Fibroblast of lung (primary cell): ENCODE measurements around the gene DNAL1. TPM values are rescaled to one million over a fixed set of nuclear protein-coding genes. Genes with fewer than 3 reads are reported as not detected.
A peak's percentile ranks its signal among the peaks of the same experiment; 100 is the strongest.

Experiments used
- DNase-seq, 2 donors: peaks; one replicate each; pipeline versions ENCODE4 v3.0.0 to v3.0.0-alpha.2; 2010; ENCODE audit warnings: low read depth in 2 of 2
- H2AFZ ChIP-seq: 2 replicates; pipeline ENCODE4 v1.5.1; 2012; ENCODE audit warnings: low read length, control low read depth, inconsistent platforms
- H3K27ac ChIP-seq: 2 replicates; pipeline ENCODE4 v1.5.1; 2011; ENCODE audit warnings: low read length, control low read depth; ENCODE audit not compliant: insufficient read depth
- H3K27me3 ChIP-seq: 2 replicates; pipeline ENCODE4 v1.5.1; 2011; ENCODE audit warnings: mild to moderate bottlenecking, low read length; ENCODE audit not compliant: control insufficient read depth, insufficient read depth
- H3K36me3 ChIP-seq: 2 replicates; pipeline ENCODE4 v1.5.1; 2011; ENCODE audit warnings: low read length; ENCODE audit not compliant: control insufficient read depth, insufficient read depth
- H3K4me1 ChIP-seq: 2 replicates; pipeline ENCODE4 v1.5.1; 2011; ENCODE audit warnings: low read length; ENCODE audit not compliant: control insufficient read depth, insufficient read depth; ENCODE audit errors: extremely low read depth
- H3K4me2 ChIP-seq: 2 replicates; pipeline ENCODE4 v1.5.1; 2011; ENCODE audit warnings: low read length, control low read depth; ENCODE audit not compliant: insufficient read depth; ENCODE audit errors: extremely low read depth
- H3K4me3 ChIP-seq, 4 experiments: fragments of 200-600 bp in 1 of 4; sonication (generic) in 1 of 4; replicated peaks in 1 of 4; 2 replicates each; pipeline ENCODE4 v1.5.1; 2011 to 2016; ENCODE audit warnings: low read length in 4 of 4, low read depth in 3 of 4, mild to moderate bottlenecking in 3 of 4, control low read depth in 2 of 4, inconsistent platforms in 1 of 4, mixed read lengths in 1 of 4; ENCODE audit not compliant: insufficient read depth in 1 of 4; ENCODE audit errors: control extremely low read depth in 1 of 4
- H3K79me2 ChIP-seq: 2 replicates; pipeline ENCODE4 v1.5.1; 2012; ENCODE audit warnings: mild to moderate bottlenecking, low read length, inconsistent platforms; ENCODE audit not compliant: control insufficient read depth, insufficient read depth
- H3K9ac ChIP-seq: 2 replicates; pipeline ENCODE4 v1.5.1; 2011; ENCODE audit warnings: mild to moderate bottlenecking, low read length, control low read depth; ENCODE audit not compliant: insufficient read depth
- H3K9me3 ChIP-seq: 2 replicates; pipeline ENCODE4 v1.5.1; 2012; ENCODE audit warnings: low read depth, low read length; ENCODE audit not compliant: control insufficient read depth, insufficient read depth
- H4K20me1 ChIP-seq: 2 replicates; pipeline ENCODE4 v1.5.1; 2011; ENCODE audit warnings: low read length; ENCODE audit not compliant: control insufficient read depth, insufficient read depth; ENCODE audit errors: extremely low read depth
- EZH2 ChIP-seq: IDR thresholded peaks from 2 replicates; pipeline ENCODE4 v1.5.1; 2012; ENCODE audit warnings: low read length, control low read depth, mild to moderate bottlenecking; ENCODE audit errors: missing control alignments
- polyA plus RNA-seq, 2 donors: library from polyadenylated mRNA; depleted of rRNA in 1 of 2; stranded (reverse) in 1 of 2; unstranded in 1 of 2; fragments of >200 nt; gene quantifications; 2 replicates each; pipeline ENCODE4 v1.2.1, GENCODE V29; 2011 to 2012; ENCODE audit warnings: missing spikeins in 1 of 2
- total RNA-seq: library from RNA; depleted of rRNA; stranded (reverse); fragments of >200 nt; gene quantifications from 2 replicates; pipeline ENCODE4 v1.2.1, GENCODE V29; 2014
- TF ChIP-seq, protein P1 (sequence below), 2 donors: IDR thresholded peaks in 1 of 2; conservative IDR thresholded peaks in 1 of 2; 1 replicate in 1 of 2; 2 replicates in 1 of 2; pipeline ENCODE4 v1.5.1; 2011 to 2012; ENCODE audit warnings: low read length in 2 of 2, control low read depth in 1 of 2, inconsistent platforms in 1 of 2, low read depth in 1 of 2, mild to moderate bottlenecking in 1 of 2

Gene DNAL1
- total and polyA plus RNA-seq, 2 donors (not counting 1 experiment from before 2014, with no cell fraction given): 5.3 to 11.3 TPM

DNA sequence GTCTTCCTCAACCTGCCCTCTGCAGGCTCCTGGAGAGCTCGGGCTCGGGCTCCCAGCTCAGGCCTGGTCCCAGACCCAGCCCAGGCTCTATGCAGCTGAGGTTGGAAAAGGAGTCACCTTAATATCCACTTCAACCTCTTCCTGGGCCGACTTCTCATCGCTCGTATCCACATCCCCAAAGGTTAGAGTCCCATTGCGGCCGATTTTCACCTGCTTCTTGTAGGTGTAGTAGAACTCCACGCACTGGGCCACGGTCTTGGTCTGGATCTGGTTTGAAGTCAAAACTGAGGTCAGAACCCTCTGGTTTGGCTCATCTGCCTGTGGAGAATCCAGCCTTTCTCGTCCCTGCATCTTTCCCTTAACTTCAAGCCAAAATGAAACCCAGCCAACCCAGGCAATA is 77.8 kb downstream of the DNAL1 start:
- Histone ChIP-seq H3K9ac (no peak overlapping the region), H2AFZ (no peak overlapping the region), H3K9me3 (no peaks in the 10 kb centered on the region), H3K27me3 (no peaks in the 10 kb centered on the region), H4K20me1 (no peaks in the 10 kb centered on the region), H3K79me2 (peaks cover 6% of the 10 kb centered on the region), H3K27ac (no peak overlapping the region), H3K4me3 (no peak overlapping the region), H3K36me3 (peaks cover 44% of the 10 kb centered on the region), H3K4me2 (no peak overlapping the region), H3K4me1 (peaks cover 33% of the 10 kb centered on the region)
- DNase-seq: peak in 1 of 2 donors; percentile 47
- TF ChIP-seq, protein P1, sequence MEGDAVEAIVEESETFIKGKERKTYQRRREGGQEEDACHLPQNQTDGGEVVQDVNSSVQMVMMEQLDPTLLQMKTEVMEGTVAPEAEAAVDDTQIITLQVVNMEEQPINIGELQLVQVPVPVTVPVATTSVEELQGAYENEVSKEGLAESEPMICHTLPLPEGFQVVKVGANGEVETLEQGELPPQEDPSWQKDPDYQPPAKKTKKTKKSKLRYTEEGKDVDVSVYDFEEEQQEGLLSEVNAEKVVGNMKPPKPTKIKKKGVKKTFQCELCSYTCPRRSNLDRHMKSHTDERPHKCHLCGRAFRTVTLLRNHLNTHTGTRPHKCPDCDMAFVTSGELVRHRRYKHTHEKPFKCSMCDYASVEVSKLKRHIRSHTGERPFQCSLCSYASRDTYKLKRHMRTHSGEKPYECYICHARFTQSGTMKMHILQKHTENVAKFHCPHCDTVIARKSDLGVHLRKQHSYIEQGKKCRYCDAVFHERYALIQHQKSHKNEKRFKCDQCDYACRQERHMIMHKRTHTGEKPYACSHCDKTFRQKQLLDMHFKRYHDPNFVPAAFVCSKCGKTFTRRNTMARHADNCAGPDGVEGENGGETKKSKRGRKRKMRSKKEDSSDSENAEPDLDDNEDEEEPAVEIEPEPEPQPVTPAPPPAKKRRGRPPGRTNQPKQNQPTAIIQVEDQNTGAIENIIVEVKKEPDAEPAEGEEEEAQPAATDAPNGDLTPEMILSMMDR (conservative IDR thresholded peaks at IDR 0.05 in 1 of 2, IDR thresholded peaks at IDR 0.05 in 1 of 2; ENCODE audit: low read depth in 1 of 2, low read length in 2 of 2): no peak
- no peak for TF ChIP-seq EZH2

DNA sequence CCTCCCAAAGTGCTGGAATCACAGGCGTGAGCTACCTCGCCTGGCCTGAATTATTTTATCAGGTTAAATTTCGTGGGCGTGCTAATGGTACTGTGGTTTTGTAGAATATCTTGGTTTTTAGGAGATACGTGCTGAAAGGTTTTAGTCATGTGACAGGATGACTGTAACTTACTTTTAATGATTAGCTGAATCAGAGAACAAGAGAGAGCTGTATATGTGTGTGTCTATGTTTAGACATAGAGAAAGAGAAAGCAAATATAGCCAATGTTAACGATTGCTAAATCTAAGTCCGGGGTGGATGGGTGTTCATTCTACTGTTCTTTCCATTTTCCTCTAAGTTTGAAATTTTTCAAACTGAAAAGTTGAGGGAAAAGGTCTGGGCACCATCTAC is 78.6 kb downstream of the DNAL1 start:
- TF ChIP-seq EZH2: no peak
- TF ChIP-seq, protein P1 (conservative IDR thresholded peaks at IDR 0.05 in 1 of 2, IDR thresholded peaks at IDR 0.05 in 1 of 2; ENCODE audit: low read depth in 1 of 2, low read length in 2 of 2): no peak
- Histone ChIP-seq H3K27me3 (no peaks in the 10 kb centered on the region), H3K4me3 (no peak overlapping the region), H3K9me3 (no peaks in the 10 kb centered on the region), H2AFZ (no peak overlapping the region), H4K20me1 (no peaks in the 10 kb centered on the region), H3K4me2 (no peak overlapping the region), H3K4me1 (peaks cover 30% of the 10 kb centered on the region), H3K79me2 (peaks cover 6% of the 10 kb centered on the region), H3K36me3 (peaks cover 38% of the 10 kb centered on the region), H3K27ac (peak overlapping the region; percentile 79), H3K9ac (peak overlapping the region; percentile 4)
- DNase-seq: peak; percentile 23 to 84

DNA sequence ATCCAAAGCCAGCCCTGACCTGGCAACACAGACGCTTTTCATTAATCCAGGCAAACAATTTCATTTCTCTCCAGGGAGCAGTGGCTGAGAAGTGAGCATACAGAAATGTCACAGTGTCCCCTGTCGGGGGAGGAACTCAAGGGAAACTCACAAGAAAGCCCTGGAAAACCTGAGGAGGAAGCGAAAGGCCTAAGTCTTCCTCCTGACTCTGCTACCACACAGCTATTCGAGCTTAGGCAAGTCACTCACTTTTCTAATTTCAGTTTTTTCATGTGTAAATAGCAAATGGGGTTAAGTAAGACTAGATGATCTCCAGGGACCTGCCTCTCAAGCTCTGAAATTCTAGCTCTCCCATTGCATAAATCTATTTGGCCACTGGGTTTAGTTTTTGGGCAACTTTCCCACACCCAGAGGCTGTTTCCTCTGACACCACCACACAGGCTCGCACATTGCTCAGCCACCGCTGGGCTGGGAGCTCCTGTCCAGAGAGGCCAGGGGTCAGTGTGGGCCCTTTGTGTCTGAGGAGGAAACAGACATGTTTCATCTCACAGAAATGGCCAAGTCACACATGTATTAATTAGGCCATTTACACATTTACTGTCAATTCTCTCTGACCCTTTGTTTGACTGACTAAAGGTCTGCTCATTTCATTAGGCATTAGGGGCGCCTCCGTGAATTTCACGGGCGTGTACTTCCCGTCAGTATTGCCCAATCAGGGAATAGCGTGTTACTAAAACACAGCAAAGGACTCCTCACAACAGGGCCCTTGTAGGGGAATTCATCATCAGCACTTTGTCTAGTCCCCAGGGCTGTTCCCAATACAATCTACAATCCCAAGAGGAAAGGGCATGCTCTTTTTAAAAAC is 79.2 kb downstream of the DNAL1 start:
- H3K79me2 ChIP-seq: peaks cover 6% of the 10 kb centered on the region
- DNase-seq: peak; percentile 96 to 99
- no peak overlapping the region for H2AFZ ChIP-seq
- H3K4me2 ChIP-seq: peak overlapping the region; percentile 60
- H4K20me1 ChIP-seq: no peaks in the 10 kb centered on the region
- no peaks in the 10 kb centered on the region for H3K27me3 ChIP-seq
- H3K27ac ChIP-seq: peak overlapping the region; percentile 79
- H3K4me1 ChIP-seq: peaks cover 30% of the 10 kb centered on the region
- H3K9ac ChIP-seq: peak overlapping the region; percentile 16
- peaks cover 36% of the 10 kb centered on the region for H3K36me3 ChIP-seq
- H3K9me3 ChIP-seq: no peaks in the 10 kb centered on the region
- no peak for TF ChIP-seq EZH2
- TF ChIP-seq, protein P1 (conservative IDR thresholded peaks at IDR 0.05 in 1 of 2, IDR thresholded peaks at IDR 0.05 in 1 of 2; ENCODE audit: low read depth in 1 of 2, low read length in 2 of 2): peak in 1 of 2 donors; percentile 13
- no peak overlapping the region for H3K4me3 ChIP-seq
